D721Med (cell line): ENCODE results near the gene KIAA0232.
A peak's percentile ranks its signal among the peaks of the same experiment; 100 is the strongest.

Experiments used
- DNase-seq: peaks from one replicate; pipeline ENCODE4 v3.0.0; 2011; ENCODE audit warnings: low spot score; ENCODE audit not compliant: insufficient read length
- FAIRE-seq: peaks from 2 replicates; lab custom pipeline; 2011; peaks lifted over from hg19 to GRCh38; lab: Jason Lieb, UNC
- TF ChIP-seq, protein P1 (sequence below): IDR thresholded peaks from 2 replicates; pipeline ENCODE4 v1.5.1; 2012; ENCODE audit warnings: mild to moderate bottlenecking, control low read depth; ENCODE audit not compliant: insufficient read depth; ENCODE audit errors: missing control alignments

Gene KIAA0232

DNA sequence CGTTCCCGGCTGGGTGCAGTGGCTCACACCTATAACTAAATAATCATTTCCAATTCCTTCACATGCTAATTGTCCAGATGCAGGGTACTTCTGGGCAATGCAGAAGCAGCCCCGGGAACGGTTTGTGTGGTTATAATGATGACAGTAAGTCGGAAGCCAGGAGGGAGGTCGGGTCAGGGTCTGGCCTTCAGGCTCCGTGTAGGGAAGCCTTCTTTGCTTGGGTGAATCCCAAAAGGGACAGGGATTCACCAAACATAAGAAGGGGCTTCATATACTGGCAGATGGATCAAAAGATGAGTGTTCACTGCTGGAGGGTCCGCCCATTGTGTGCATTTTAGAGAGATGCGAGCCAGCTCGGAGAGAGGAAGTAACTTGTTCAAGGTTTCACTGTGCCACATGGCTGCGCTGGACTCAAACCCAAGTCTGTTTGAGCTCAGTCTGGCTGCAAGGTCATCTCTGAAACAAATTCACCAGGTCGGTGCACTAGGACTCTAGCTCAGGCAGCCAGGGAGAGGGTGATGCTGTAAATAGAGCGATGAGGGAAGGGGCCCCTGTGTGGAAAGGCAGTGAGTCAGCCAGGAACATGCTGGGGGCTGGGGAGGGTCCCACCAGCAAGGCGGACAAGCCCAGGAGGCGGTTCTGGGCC lies 4.8 kb upstream of the KIAA0232 start:
- no peak for DNase-seq
- no peak for FAIRE-seq
- TF ChIP-seq, protein P1, sequence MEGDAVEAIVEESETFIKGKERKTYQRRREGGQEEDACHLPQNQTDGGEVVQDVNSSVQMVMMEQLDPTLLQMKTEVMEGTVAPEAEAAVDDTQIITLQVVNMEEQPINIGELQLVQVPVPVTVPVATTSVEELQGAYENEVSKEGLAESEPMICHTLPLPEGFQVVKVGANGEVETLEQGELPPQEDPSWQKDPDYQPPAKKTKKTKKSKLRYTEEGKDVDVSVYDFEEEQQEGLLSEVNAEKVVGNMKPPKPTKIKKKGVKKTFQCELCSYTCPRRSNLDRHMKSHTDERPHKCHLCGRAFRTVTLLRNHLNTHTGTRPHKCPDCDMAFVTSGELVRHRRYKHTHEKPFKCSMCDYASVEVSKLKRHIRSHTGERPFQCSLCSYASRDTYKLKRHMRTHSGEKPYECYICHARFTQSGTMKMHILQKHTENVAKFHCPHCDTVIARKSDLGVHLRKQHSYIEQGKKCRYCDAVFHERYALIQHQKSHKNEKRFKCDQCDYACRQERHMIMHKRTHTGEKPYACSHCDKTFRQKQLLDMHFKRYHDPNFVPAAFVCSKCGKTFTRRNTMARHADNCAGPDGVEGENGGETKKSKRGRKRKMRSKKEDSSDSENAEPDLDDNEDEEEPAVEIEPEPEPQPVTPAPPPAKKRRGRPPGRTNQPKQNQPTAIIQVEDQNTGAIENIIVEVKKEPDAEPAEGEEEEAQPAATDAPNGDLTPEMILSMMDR, result no peak

DNA sequence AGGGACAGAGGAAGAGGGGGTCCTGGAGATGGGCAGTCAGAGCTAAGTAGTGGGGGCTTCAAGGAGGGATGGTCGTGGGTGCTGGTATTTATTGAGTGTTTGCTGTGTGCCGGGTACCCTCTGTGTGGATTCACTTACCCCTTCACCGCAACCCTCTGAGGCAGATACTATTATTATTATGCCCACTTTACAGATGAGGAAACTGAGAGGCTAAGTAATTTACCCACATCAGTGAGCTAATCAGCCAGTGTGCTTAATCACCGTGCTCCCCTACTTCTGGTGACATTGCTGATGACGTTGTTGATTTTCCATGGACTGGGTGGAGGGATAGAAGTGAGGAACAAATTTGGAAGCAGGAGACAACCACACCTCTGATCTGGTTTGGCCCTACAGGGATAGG lies 4.1 kb upstream of the KIAA0232 start:
- FAIRE-seq (no peak), DNase-seq (no peak)
- TF ChIP-seq, protein P1, result no peak

DNA sequence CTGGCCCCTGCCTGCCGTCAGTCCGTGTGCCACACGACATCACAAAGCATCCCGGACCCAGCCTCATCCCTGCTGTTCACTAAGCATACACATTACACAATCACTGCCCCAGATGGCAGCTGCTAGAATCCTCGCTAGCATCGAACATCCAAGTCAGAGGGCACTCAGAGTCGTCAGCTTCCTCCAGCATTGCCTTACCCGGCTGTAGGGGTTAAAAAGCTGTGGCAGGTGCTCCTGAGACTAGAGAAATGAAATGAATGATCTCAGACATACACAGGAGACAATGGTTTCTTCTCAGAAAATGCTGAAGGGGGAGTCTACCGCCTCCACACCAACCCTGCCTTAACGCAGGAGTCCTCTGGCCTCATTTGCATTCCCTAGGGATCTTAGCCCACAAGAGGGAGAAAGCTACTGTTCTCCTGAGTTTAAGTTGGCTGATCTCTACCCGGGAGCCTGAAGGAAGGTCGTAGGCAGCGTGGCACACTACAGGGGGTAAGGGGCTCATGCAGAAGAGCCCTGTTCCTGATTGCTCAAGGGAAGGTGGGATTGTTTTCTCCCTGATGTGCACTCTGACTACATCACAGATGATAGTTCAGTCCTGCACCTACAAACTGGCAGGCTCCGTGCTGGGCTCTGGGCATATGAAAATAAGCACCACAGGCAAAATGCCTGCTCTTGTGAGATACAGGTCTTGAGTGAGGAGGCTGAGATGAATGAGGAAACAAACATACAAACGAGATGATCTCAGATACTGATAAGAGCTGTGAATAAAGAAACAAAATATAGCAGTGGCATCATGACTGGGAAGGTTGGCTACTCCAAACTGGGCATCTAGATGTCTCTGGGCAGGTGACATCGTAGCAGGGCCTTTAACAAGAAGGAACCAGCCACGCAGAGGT lies 2.6 kb upstream of the KIAA0232 start:
- peak; percentile 35 for FAIRE-seq
- TF ChIP-seq, protein P1, result no peak
- peak; percentile 64 for DNase-seq

DNA sequence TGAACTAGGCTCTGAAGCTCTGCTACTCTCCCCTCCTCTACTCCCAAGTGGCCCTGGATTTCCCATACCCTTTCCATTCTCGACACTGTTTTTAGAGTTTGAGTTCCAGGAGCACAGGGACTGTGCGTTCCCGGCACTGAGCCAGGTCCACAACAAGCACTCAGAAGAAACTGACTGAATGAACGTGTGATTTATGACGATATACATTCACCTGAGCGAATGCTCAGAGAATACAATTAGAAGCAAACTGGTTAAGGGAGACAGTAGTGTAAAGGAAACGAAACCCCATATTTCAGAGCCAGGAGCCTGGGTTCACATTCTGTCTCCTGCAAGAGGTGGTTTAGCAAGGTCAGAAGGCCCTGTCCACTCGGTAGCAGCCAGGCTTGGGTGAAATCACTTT lies 1.4 kb upstream of the KIAA0232 start:
- TF ChIP-seq, protein P1, result no peak
- no peak for FAIRE-seq
- no peak for DNase-seq

DNA sequence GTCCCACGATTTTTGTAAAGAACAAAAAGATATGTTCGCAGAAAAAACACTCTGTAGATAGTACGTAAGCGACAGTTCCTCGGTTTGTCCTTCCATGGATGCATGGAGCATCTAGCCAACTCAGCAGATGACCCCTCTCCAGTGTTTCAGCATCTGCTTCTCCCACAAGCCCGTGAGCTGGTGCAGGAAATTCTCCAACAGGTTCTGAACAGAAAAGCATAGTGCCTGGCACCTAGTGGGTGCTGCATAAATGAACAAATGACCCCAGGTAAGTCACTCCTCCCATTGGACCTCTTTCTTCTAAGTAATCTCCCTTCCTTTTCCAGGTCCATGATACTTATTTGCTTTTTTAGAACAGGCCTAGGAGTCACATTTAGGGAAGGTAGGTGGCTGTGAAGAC lies 966 bp upstream of the KIAA0232 start:
- DNase-seq, result no peak
- FAIRE-seq, result no peak
- TF ChIP-seq, protein P1, result no peak

DNA sequence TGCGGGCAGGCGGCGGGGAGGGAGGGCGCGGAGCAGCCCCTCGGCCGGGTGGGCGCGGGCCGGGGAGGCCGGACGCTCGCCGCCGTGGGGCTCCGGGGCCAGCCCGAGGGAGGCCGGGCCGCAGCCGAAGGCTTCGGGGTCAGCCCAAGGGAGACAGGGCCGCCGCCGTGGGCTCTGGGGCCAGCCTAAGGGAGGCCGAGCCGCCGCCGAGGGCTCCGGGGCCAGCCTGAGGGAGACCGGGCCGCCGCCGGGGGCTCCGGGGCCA lies 251 bp downstream of the KIAA0232 start:
- DNase-seq (no peak), FAIRE-seq (no peak)
- TF ChIP-seq, protein P1, result no peak
